ENCODE data around the gene PRSS21.

PRSS21 gene

GRCh38 chr16:2821487-2822157, 4.6 kb downstream of the PRSS21 start:
- Histone ChIP-seq H3K4me3 (replicated peaks; ENCODE audit: insufficient read depth, low read length) (no peak overlapping the region), H3K27ac (replicated peaks) (no peak overlapping the region), H3K27me3 (ENCODE audit: insufficient read depth, poor library complexity, severe bottlenecking) (no peaks in the 10 kb centered on the region)
- TF ChIP-seq CTCF (IDR thresholded peaks at IDR 0.05; ENCODE audit: insufficient read depth, low read length) (no peak), POLR2AphosphoS5 (IDR thresholded peaks at IDR 0.05; ENCODE audit: low read depth) (no peak), GABPA (IDR thresholded peaks at IDR 0.05; ENCODE audit: low read depth) (no peak), REST (IDR thresholded peaks at IDR 0.05; ENCODE audit: insufficient replicate concordance, low read depth) (no peak), SPI1 (IDR thresholded peaks at IDR 0.05; ENCODE audit: borderline replicate concordance, low read depth) (no peak)
- no peak for DNase-seq (ENCODE audit: low read depth in 1 of 2, low spot score in 1 of 2)

- TF ChIP-seq POLR2AphosphoS5 (IDR thresholded peaks at IDR 0.05; ENCODE audit: low read depth): no peak
- no peak for TF ChIP-seq SPI1 (IDR thresholded peaks at IDR 0.05; ENCODE audit: borderline replicate concordance, low read depth)
- no peak for TF ChIP-seq GABPA (IDR thresholded peaks at IDR 0.05; ENCODE audit: low read depth)
- no peak for TF ChIP-seq REST (IDR thresholded peaks at IDR 0.05; ENCODE audit: insufficient replicate concordance, low read depth)
- TF ChIP-seq CTCF (IDR thresholded peaks at IDR 0.05; ENCODE audit: insufficient read depth, low read length): no peak
- Histone ChIP-seq H3K27ac (replicated peaks) (no peak overlapping the region), H3K27me3 (ENCODE audit: insufficient read depth, poor library complexity, severe bottlenecking) (no peaks in the 10 kb centered on the region), H3K4me3 (replicated peaks; ENCODE audit: insufficient read depth, low read length) (no peak overlapping the region)
- DNase-seq (ENCODE audit: low read depth in 1 of 2, low spot score in 1 of 2): no peak
Observed at GRCh38 chr16:2822158-2822495, 5.1 kb downstream of the PRSS21 start.

- no peak overlapping the region for H3K4me3 ChIP-seq (replicated peaks; ENCODE audit: insufficient read depth, low read length)
- TF ChIP-seq GABPA (IDR thresholded peaks at IDR 0.05; ENCODE audit: low read depth) (no peak), CTCF (IDR thresholded peaks at IDR 0.05; ENCODE audit: insufficient read depth, low read length) (no peak), REST (IDR thresholded peaks at IDR 0.05; ENCODE audit: insufficient replicate concordance, low read depth) (no peak), POLR2AphosphoS5 (IDR thresholded peaks at IDR 0.05; ENCODE audit: low read depth) (no peak), SPI1 (IDR thresholded peaks at IDR 0.05; ENCODE audit: borderline replicate concordance, low read depth) (no peak)
- no peak for DNase-seq (ENCODE audit: low read depth in 1 of 2, low spot score in 1 of 2)
Observed at GRCh38 chr16:2822496-2822895, 5.5 kb downstream of the PRSS21 start.

More at GRCh38 chr16:2822496-2822895, 5.5 kb downstream of the PRSS21 start:
- no peak overlapping the region for H3K27ac ChIP-seq (replicated peaks)
- H3K27me3 ChIP-seq (ENCODE audit: insufficient read depth, poor library complexity, severe bottlenecking): no peaks in the 10 kb centered on the region
